Bronchial epithelial cell (primary cell): Measurements from ENCODE around the gene SLC12A6. TPM values are rescaled to one million over a fixed set of nuclear protein-coding genes. Genes with fewer than 3 reads are reported as not detected.

Experiments used
- DNase-seq: peaks from one replicate; pipeline ENCODE4 v3.0.0-alpha.2; 2010; ENCODE audit warnings: low read depth
- FAIRE-seq: peaks from 2 replicates; lab custom pipeline; 2011; peaks lifted over from hg19 to GRCh38; lab: Jason Lieb, UNC
- H3K27me3 ChIP-seq: 2 replicates; pipeline ENCODE4 v1.5.1; 2011; ENCODE audit warnings: low read length; ENCODE audit not compliant: control insufficient read depth, insufficient read depth
- H3K36me3 ChIP-seq: 2 replicates; pipeline ENCODE4 v1.5.1; 2011; ENCODE audit warnings: low read length; ENCODE audit not compliant: control insufficient read depth, insufficient read depth
- H3K4me3 ChIP-seq: 2 replicates; pipeline ENCODE4 v1.5.1; 2011; ENCODE audit warnings: mild to moderate bottlenecking, low read depth, low read length, control low read depth
- CTCF ChIP-seq: IDR thresholded peaks from 2 replicates; pipeline ENCODE4 v1.5.1; 2011; ENCODE audit warnings: mild to moderate bottlenecking, moderate library complexity, low read length, control low read depth, inconsistent platforms; ENCODE audit not compliant: insufficient read depth, severe bottlenecking
- total RNA-seq: library from RNA; depleted of rRNA; stranded (reverse); fragments of >200 nt; gene quantifications from 2 replicates; pipeline ENCODE4 v1.2.1, GENCODE V29; 2014

The SLC12A6 gene
- total RNA-seq, 1 donor from 2014 or later: 24.5 TPM

GRCh38 chr15:34259566-34259965, 78.0 kb downstream of the SLC12A6 start:
- no peak for FAIRE-seq

GRCh38 chr15:34258151-34258550, 79.4 kb downstream of the SLC12A6 start:
- DNase-seq (no peak), FAIRE-seq (no peak)
- Histone ChIP-seq H3K27me3 (no peaks in the 10 kb centered on the region), H3K36me3 (peaks cover 2% of the 10 kb centered on the region), H3K4me3 (no peak overlapping the region)
- TF ChIP-seq CTCF: no peak

More at GRCh38 chr15:34259566-34259965, 78.0 kb downstream of the SLC12A6 start:
- no peak for DNase-seq
- Histone ChIP-seq H3K36me3 (no peaks in the 10 kb centered on the region), H3K27me3 (no peaks in the 10 kb centered on the region), H3K4me3 (no peak overlapping the region)
- no peak for TF ChIP-seq CTCF

- no peak for DNase-seq
- H3K36me3 ChIP-seq: peaks cover 5% of the 10 kb centered on the region
- no peak for TF ChIP-seq CTCF
- no peak overlapping the region for H3K4me3 ChIP-seq
- no peaks in the 10 kb centered on the region for H3K27me3 ChIP-seq
- FAIRE-seq: no peak
Measured at GRCh38 chr15:34252545-34252944, 85.0 kb downstream of the SLC12A6 start.

GRCh38 chr15:34248190-34248589, 89.4 kb downstream of the SLC12A6 start:
- Histone ChIP-seq H3K27me3 (no peaks in the 10 kb centered on the region), H3K4me3 (no peak overlapping the region), H3K36me3 (peaks cover 6% of the 10 kb centered on the region)
- FAIRE-seq (no peak), DNase-seq (no peak)
- no peak for TF ChIP-seq CTCF

- FAIRE-seq (no peak), DNase-seq (peak; percentile 90)
- no peak for TF ChIP-seq CTCF
- H3K36me3 ChIP-seq: peaks cover 3% of the 10 kb centered on the region
- no peak overlapping the region for H3K4me3 ChIP-seq
- H3K27me3 ChIP-seq: no peaks in the 10 kb centered on the region
Measured at GRCh38 chr15:34246276-34246976, 91.2 kb downstream of the SLC12A6 start.

GRCh38 chr15:34243226-34243625, 94.4 kb downstream of the SLC12A6 start:
- Histone ChIP-seq H3K36me3 (peaks cover 3% of the 10 kb centered on the region), H3K27me3 (no peaks in the 10 kb centered on the region), H3K4me3 (no peak overlapping the region)
- DNase-seq (no peak), FAIRE-seq (no peak)
- no peak for TF ChIP-seq CTCF
